Stimulated activated CD4-positive, alpha-beta T cell treated with anti-CD3 and anti-CD28 coated beads, Interleukin-15, amount 100 ng/mL, for 48 hours (primary cell): ENCODE measurements around the gene ATP6V1G2.
A peak's percentile ranks its signal among the peaks of the same experiment; 100 is the strongest.

Experiments used
- DNase-seq, 2 donors: peaks; one replicate each; pipeline ENCODE4 v3.0.0-alpha.2; 2020; ENCODE audit warnings: low read depth in 2 of 2

Gene ATP6V1G2

GRCh38 chr6:31548544-31548873, 2.1 kb upstream of the ATP6V1G2 start:
- no peak for DNase-seq

GRCh38 chr6:31547727-31548543, 1.5 kb upstream of the ATP6V1G2 start:
- DNase-seq = no peak

- peak; percentile 89 to 90 for DNase-seq
These were observed 734 bp upstream of the ATP6V1G2 start, which contains the start of gene NFKBIL1 for GRCh38 chr6:31546958-31547726. Gene NFKBIL1 (plus strand): TSS chr6:31547608. CDS start chr6:31547695, 87 bp downstream.

GRCh38 chr6:31545291-31545690, 1.1 kb downstream of the ATP6V1G2 start:
- no peak for DNase-seq

- no peak for DNase-seq
These were observed 1.7 kb downstream of the ATP6V1G2 start for GRCh38 chr6:31544676-31545075.

GRCh38 chr6:31543639-31544038, 2.8 kb downstream of the ATP6V1G2 start:
- no peak for DNase-seq

- DNase-seq = peak; percentile 89 to 91
These were observed 4.5 kb downstream of the ATP6V1G2 start, which contains the start of gene DDX39B for GRCh38 chr6:31541658-31542521. Gene DDX39B (minus strand): TSS chr6:31542003. CDS start chr6:31540532, 1,471 bp downstream.

GRCh38 chr6:31541059-31541657, 5.2 kb downstream of the ATP6V1G2 start:
- peak in 1 of 2 donors; percentile 37 for DNase-seq

GRCh38 chr6:31540640-31541039, 5.8 kb downstream of the ATP6V1G2 start:
- no peak for DNase-seq

- no peak for DNase-seq
These were observed 7.5 kb downstream of the ATP6V1G2 start for GRCh38 chr6:31538805-31539400.

GRCh38 chr6:31535538-31536324, 10.7 kb downstream of the ATP6V1G2 start:
- DNase-seq = no peak

GRCh38 chr6:31534521-31535040, 11.8 kb downstream of the ATP6V1G2 start:
- no peak for DNase-seq

- DNase-seq = no peak
These were observed 12.4 kb downstream of the ATP6V1G2 start for GRCh38 chr6:31534011-31534410.

- no peak for DNase-seq
These were observed 13.0 kb downstream of the ATP6V1G2 start for GRCh38 chr6:31533455-31533841.

- DNase-seq = no peak
These were observed 13.6 kb downstream of the ATP6V1G2 start for GRCh38 chr6:31532644-31533454.

- no peak for DNase-seq
These were observed 14.4 kb downstream of the ATP6V1G2 start for GRCh38 chr6:31531771-31532643.

- no peak for DNase-seq
These were observed 15.2 kb downstream of the ATP6V1G2 start for GRCh38 chr6:31531162-31531561.

GRCh38 chr6:31530659-31531058, 15.7 kb downstream of the ATP6V1G2 start:
- DNase-seq = no peak
